OCI-LY7 (cell line): Measurements from ENCODE around the gene TYMP.

Source experiments
- CTCF ChIP-seq: fragments of 200-600 bp; sonication (generic); conservative IDR thresholded peaks from 2 replicates; pipeline ENCODE4 v1.5.1; 2014; ENCODE audit warnings: mild to moderate bottlenecking, antibody characterized with exemption, low read length, moderate library complexity, mixed read lengths
- EZH2phosphoT487 ChIP-seq: fragments of 200-600 bp; sonication (generic); IDR thresholded peaks from 2 replicates; pipeline ENCODE4 v1.6.1; 2018; ENCODE audit warnings: low read depth, borderline replicate concordance, mild to moderate bottlenecking, mixed run types, antibody characterized with exemption, low read length, moderate library complexity, mixed read lengths

DNA sequence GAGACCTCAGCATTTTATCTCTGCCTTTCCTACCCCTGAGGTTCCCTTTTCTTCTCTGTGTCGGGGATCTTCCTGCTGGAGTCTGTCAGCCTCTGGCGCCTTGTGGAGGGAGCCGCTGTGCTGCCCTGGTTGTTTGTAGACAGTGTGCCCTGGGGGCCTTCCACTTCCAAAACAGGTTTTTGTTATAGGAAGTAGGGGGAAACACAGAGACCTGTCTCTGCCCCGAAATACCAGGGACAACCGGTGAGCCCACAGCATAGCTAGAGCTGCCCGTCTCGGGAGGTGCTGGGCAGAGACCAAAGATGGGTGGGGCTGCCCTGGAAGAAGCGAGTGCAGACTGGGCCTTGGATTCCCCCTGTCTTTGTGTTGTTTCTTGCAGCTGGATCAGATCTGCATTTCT, 13.7 kb downstream of the TYMP start:
- TF ChIP-seq CTCF (no peak), EZH2phosphoT487 (no peak)
